ACHN (cell line): ENCODE measurements around the gene CMSS1.
A peak's percentile ranks its signal among the peaks of the same experiment; 100 is the strongest.

Experiments
- DNase-seq: peaks from one replicate; pipeline ENCODE4 v3.0.0-alpha.2; 2015
- in situ Hi-C: cut with HindIII; loops from 2 replicates; pipeline ENCODE4 v1.10.0; 2017; ENCODE audit warnings: low sequenced_read_pairs, low pct_ligation_motif_present, low pct_unique_long_range_greater_than_20kb

The CMSS1 gene

DNA sequence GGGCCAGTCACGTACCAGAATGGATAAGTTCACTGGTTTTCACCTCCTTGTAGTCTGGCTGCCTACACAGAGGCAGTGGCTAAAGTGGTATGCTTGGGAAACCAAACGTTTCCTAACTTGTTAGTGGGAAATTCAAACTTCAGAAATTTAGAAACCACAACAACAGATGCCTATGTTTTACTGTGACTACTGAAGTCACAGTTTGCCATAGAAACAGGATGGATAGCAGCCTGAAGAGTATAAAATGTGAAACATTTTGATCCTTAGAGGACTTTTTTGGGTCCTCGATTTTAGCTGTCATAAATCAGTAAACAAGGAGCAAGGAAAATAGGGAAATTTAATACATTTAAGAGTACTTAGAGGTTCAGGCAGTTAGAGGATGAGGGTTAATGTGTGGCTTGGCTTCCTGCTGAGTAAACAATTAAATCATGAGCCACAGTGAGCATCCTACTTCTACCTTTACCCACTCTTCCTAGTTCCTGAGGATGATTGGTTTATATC is 48.6 kb downstream of the CMSS1 start:
- DNase-seq, result peak; percentile 32
- in situ Hi-C loops, result no loop called here

DNA sequence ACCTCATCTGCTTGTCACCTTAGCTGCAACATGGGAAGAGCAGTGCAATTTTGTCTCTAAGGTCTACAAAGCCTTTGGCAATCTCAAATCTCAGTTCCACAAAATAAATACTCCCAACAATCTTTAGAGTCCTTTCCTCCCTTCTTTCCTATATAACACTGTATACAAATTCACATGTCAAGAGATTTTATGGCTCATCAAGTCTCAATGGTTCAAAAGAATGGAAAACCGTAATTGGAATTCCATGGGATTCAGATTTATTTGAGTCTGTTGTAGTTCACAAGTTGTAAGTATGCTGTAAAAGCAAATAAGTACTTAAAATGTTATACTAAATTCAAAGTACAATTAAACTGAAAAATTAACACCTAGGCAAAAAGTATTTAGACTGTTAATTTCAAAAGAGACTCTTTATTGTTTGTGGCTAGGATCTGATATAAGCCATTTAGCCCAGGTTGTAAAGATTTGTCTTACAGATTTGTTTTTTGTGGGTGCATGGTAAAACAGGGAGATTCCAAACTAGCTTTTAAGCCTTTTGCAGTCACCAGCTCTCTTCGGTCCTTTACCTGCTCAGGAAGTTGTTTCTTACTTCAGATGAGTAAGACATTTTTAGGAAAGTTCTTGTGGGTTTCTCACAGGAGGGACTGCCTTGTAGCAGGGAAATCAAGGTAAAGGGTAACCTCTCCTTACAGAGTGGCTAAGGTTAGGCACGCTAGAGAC is 50.1 kb downstream of the CMSS1 start:
- no peak for DNase-seq
- in situ Hi-C loops, result no loop called here

DNA sequence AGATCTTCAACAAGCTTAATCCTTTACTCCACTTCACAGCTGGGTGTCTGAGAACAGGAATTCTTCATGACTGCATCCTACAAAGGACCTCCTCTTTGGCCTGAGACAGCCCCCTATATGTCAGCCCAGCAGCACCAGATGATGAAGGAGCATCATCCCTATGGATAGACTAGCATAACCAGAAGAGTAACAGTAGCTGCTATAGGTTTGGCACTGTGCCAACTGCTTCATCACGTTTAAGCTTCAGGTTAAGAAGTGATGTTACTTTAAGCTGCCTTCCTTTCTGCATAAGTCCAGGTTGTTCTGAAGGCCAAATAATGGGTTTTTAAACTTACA is 50.6 kb downstream of the CMSS1 start:
- no peak for DNase-seq
- in situ Hi-C loops, result no loop called here

DNA sequence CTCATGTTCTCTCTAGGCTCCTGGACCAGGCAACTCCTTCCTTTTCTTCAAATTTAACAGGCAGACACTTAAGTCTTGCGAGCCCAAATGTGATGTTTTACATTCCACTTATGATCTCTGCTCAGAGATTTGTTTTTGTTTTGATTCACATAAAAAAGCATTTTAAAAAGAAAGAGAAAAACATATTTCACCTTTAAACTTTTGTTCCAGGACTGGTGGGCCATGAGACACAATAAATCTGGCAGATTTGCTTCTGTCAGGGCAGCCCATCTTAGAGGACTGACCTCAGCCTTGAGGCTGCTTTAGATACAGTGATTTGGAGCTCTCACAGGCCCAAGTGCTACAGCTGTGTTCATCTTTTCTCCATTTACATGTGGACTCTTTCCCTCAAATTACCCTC is 52.0 kb downstream of the CMSS1 start:
- in situ Hi-C loops, result no loop called here
- no peak for DNase-seq

DNA sequence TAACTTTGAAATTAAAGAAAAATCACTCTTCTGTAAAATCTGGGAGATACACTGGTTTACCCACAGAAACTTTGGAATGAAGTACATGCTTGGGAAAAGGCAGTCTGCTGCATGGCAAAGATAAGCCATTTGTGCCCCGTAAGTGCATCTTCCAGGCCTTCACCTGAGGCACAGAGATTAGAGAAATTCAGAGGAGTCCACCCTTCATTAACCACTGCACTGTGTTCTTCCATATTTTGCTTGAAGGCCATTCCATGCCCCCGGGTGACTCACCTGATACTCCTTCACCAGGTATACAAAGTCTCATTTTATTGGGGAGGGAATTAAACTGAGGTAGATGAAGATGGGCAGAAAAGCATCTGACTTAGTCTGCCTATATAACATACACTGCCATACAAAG is 53.0 kb downstream of the CMSS1 start:
- in situ Hi-C loops, result no loop called here
- no peak for DNase-seq

DNA sequence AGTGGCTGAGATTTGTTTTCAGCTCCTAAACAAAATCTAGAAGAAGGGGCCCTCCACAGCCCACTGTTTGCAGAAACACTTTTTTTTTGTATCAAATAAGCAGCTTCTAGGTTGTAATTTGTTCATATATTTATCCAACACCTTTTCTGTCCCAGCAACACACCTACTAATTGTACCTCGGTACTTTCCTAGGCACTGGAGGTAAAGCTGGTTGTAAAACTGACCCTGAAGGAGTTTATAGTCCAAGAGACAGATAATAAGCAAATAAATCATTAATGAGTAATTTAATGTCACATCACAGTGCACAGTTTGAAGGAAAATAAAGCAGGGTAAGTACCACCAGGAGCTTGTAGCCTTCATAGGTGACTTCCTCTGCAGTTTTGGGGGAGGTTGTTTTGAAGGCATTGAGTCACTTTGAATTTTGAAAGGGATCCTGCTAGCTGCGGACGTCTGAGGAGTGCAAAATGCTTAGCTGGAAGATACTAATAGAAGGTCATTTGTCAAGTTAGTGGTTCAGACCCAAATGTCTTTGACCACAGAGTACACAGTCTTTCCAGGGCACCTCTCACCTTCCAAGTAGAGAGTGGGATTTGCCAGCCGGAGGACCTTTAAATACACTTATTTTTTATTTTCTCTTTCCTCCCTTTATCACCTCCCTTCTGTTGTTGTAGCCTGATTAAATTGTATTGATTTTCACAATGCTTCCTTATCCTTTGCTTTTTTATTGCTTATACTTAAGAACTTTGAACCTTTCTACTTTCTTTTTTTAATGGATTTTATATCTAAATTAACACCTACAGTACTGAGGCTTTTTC is 53.8 kb downstream of the CMSS1 start:
- no peak for DNase-seq
- in situ Hi-C loops, result no loop called here

DNA sequence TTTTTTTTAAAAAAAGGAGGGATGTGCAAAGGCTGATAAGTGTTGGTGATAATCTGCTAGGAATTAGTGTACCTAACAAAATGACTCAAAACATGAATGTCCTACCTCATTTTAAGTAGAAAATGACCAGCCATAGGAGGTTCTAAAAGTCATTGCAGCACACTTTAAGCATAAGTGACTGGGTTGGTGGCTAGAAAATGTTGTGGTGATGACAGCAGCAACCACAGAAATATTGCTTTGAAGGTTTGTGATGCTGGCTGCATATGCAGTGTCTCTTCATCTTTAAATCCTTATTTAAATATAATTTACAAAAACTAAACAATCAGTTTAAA is 55.2 kb downstream of the CMSS1 start:
- no peak for DNase-seq
- in situ Hi-C loops, result no loop called here

DNA sequence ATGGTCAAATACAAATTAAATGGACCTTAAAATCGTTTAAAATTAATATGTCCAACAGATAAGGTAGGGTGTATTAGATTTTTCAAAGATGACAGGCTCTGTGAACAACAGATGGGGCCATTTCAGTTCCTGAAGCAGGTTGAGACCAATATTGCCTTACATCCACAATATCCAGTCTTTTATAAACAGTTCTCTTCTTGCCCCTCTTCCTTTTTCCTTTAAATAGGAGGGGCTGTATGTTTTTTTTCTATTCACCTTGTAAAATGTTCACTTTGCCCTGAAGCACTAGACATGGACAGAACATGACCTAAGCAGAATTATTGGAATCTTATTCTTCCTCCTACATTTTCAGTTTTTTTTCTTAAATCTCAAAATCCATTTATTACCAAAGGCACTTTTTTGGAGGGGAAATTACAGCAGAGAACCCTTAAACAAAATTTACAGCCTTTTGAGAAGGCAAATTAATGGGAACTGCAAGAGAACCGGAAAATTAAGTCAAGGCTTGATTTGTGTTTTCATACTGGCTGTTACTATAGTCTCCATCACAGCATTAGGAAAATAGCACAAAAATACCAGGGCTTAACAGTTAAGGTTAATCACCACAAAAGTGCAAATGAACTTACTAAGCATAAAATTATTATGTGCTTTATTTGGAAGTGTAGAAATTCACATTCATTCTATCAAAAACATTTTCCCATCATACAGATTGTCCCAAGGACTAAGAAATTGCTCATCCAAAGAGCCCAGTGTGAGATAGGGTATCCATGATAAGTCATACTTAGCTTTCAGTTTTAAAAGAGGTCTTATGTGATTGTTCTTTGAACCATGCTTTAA is 55.8 kb downstream of the CMSS1 start:
- in situ Hi-C loops, result no loop called here
- no peak for DNase-seq

DNA sequence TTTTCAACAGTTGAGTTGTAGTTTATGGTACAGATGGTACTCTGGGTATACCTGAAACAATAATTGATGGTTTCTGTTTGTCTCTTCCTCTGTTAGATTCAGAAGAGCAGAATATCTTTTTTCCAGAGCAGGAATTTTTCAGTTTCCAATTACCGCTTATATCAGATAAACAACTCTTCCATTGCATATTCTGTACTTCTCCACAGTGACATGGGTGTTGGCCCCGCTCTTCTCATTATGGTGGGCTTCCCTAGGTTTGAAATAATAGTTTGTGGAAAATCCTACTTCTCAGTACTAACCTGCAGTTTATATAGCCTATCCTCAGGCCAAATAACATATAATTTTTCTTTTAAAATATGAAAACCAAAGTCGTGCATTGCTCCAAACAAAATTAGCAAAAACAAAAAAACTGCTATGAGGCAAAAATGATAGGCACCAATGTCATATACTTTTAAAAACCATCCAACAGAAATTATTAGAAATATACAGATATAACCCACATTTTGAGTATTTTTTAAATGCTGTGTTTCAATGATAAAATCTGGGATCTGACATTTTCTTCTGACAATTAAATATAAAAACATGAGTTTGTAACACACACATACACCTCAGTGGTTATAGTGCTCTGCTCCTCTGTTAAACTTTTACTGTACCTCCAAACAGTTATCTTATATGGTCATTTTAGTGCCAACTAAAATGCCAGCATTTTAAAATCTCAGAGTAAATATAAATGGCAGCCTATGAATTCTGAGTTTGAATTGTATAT is 56.8 kb downstream of the CMSS1 start:
- DNase-seq, result no peak
- in situ Hi-C loops, result no loop called here

DNA sequence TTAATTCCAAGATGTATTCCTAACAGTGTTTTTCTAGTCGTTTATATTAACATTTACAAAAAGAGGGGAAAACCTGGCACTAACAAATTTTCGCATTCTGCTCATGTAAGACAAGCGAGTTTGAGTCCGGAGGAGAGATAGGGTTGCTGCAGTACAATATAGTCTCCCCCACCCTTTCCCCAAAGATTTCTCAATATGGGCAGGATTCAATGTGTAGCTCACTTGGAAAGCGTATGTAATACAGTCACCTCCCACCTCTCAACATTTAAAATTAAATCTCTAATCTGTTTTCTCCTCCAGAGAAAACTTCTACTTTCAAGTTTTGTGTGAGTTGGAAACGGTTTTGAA is 57.9 kb downstream of the CMSS1 start:
- peak; percentile 55 for DNase-seq

DNA sequence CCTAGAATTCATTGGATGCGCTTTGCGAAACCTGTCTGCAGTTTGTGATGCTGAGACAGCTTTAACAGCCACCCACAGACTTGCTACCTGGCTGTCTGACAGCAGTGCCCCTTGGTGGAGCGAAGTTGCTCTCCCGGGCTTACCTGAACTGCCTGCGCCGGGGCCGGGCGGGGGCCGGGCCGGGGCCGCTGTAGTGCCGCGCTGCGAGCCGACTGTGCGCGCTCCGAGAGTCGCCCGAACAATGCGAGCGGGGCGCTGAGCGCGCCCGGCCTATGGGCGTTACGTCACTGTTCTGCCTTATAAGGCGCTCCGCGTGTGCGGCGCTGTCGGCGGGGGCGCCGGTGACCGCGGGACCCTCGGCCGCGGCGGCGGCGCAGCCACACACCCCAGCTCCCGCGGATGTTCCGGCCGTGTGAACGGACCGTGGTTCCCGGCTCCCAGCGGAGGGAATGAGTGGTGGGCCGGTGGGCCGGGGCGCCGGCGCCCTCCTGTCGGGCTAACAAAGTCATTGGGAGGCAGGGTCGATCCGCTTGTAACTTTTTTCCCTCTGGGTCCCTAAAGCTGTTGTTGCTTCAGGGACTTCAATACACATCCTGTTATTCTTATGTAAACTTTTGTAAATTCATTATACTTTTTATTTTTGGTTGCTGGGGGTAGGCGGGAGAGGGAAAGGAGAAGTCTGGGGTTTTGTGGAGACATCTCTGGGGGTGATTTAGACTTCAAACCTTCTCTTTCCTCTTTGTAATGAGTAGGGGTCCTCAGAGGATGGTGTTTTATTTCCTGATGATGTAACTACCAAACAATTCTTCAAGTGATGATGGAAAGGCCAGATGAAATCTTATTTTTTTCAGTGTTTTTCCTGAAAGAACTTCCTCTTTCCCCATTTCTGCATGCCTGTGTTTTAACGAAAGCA is 58.5 kb downstream of the CMSS1 start:
- in situ Hi-C loops, result no loop called here
- DNase-seq, result peak; percentile 77

More for the DNA sequence above, 57.9 kb downstream of the CMSS1 start:
- in situ Hi-C loops, result no loop called here

DNA sequence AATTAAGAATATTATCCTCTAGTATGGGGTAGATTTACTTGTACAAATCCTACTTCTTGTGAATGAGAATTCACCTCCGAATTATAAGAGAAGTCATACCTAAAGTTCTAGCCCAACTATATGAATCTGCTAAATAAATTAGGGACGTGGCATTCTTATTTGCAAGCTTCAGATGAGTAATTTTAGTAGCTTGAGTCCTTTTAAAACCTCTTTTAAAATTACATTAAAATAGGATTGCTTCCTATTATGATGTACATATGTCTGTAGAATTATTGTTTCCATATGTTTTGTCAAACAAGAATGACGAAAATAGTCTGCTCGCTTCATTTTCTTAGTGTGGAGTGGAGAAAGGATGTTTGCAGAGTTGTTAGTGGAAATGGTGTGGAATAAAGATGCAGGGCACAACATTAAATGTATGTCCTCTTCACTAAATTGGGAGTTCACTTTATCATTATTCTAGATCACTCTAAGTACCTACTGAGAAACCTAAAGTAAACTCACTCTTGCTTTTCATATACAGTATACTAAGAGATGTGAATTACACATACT is 59.4 kb downstream of the CMSS1 start:
- in situ Hi-C loops, result no loop called here
- no peak for DNase-seq

DNA sequence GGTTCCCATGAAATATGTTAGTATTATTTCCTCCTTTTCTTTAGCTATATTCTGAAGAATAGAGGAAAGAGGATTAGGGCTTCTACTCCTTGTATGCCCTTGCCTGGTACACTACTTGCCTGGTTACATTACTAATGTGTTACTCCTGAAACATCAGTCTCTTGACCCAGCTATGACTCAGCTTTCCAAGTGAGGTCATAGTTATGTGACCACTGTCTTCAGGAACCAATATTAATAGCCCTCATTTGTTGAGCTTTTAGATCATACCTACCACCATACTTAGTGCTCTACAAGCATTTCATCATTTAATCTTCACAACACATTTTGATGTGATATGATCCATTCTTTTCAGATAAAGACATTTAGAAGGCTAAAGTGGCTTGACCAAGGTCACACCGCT is 60.3 kb downstream of the CMSS1 start:
- in situ Hi-C loops, result no loop called here
- DNase-seq, result peak; percentile 73

DNA sequence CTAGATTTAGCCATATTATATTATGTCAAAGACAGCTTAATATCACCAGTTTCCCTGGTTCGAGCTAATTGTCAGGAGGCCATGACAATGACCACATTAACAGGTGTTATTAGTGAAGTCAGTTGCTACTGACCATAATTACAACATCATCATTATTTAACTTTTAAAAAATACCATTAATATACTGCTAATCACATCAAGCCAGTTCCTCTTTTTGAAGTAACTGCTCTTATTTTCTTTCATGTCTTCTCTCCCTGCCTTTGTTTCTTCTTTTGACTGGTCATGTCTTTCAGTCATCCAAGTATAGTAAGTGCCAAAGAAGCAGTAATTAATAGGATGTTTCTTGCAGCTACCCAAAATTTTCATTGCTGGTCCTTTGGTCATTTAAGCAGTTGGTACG is 61.6 kb downstream of the CMSS1 start:
- DNase-seq, result no peak
- in situ Hi-C loops, result no loop called here

DNA sequence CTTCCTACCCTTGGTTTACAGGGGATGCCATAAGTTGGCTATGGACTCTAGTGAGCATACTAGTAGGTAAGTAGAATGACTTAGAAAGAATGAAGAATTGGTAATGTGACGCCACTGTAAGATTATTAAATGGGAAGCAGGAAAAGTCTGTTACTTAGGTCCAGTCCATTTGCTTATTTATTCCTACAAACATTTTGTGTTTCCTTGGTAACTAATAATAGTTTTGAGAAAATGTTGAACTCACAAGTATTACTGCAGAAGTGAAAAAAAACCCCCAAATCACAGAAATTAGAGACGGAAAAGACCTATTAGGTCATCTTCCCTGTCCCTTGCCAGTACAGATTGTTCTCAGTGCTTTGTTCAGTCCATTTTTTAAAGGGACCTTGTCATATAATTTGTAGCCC is 63.5 kb downstream of the CMSS1 start:
- no peak for DNase-seq
- in situ Hi-C loops, result no loop called here

DNA sequence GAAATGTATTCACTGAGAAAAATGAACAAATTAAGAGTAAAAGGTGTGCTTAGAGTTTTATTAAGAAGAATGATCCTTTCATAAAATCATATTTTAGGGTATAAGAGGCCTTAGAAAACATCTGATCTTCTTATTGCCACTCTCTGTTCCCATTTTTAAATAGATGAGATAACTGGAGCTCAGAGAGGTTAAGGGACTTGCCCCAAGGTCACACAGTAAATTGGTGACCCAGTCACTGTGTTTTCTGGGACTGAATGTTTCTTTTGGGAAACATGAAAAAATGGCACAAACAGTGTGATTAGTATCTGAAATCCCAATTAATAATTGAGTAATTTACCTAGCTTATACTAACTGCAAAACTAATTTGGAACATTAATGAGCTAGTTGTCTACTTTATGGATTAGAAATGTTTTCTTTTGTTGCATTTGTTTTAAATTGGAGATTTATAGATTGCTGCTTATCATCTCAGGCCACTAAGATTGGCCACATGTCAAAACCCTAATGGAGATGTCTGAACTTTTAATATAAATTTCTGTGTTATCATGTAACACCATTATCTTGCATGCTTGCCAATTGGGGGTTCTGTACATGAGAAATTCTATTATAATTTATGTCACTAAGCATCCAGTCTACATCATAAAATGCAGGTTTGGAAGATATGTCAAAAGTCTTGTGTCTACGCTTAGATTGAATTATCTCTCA is 64.9 kb downstream of the CMSS1 start:
- no peak for DNase-seq
- in situ Hi-C loops, result no loop called here

DNA sequence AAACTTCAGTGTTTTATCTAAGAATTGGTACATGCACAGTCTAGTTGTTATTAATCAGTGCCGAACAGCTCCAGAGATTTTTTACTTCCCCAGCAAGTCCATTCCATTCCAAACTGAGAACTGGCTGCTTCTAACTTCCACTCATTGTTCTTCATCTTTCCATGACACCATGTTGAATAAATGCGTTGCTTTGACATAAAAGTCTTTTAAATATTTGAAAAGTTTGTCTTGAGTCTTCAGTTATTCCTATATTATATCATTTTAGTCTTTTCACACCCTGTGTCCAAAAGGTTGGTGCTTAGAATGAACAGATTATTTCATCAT is 65.4 kb downstream of the CMSS1 start:
- in situ Hi-C loops, result no loop called here
- DNase-seq, result no peak
